Mammary epithelial cell (primary cell): ENCODE measurements around the gene PPP1R27.

ENCODE experiments used
- CTCF ChIP-seq, 2 donors: IDR thresholded peaks in 1 of 2; conservative IDR thresholded peaks in 1 of 2; 2 replicates each; pipeline ENCODE4 v1.5.1; 2011 to 2012; ENCODE audit warnings: inconsistent platforms in 2 of 2, low read length in 2 of 2, mild to moderate bottlenecking in 2 of 2, control low read depth in 1 of 2, low read depth in 1 of 2; ENCODE audit not compliant: insufficient read depth in 1 of 2; ENCODE audit errors: extremely low read depth in 1 of 2
- EZH2 ChIP-seq: IDR thresholded peaks from 2 replicates; pipeline ENCODE4 v1.6.1; 2012; ENCODE audit warnings: low read length, inconsistent platforms, borderline replicate concordance

- no peak for TF ChIP-seq CTCF (conservative IDR thresholded peaks at IDR 0.05 in 1 of 2, IDR thresholded peaks at IDR 0.05 in 1 of 2; ENCODE audit: extremely low read depth in 1 of 2, insufficient read depth in 1 of 2, low read depth in 1 of 2, low read length in 2 of 2)
- TF ChIP-seq EZH2, result no peak
Observed at GRCh38 chr17:81815646-81815986, 19.2 kb downstream of the PPP1R27 start.
